Astrocyte of the spinal cord (primary cell): ENCODE results near the gene CCDC57.

ENCODE experiments used
- DNase-seq: peaks from one replicate; pipeline ENCODE4 v3.0.0; 2011; ENCODE audit warnings: low read depth, low spot score
- H3K4me3 ChIP-seq: 2 replicates; pipeline ENCODE4 v1.5.1; 2011; ENCODE audit warnings: low read depth, mild to moderate bottlenecking, low read length, moderate library complexity
- CTCF ChIP-seq: IDR thresholded peaks from 2 replicates; pipeline ENCODE4 v1.5.1; 2012; ENCODE audit warnings: low read depth, mild to moderate bottlenecking, low read length, inconsistent platforms
- in situ Hi-C: cut with HindIII; loops from 2 replicates; pipeline ENCODE4 v1.10.0; 2017; ENCODE audit warnings: low sequenced_read_pairs

CCDC57 gene

GRCh38 chr17:82072827-82073226 lies 139.8 kb downstream of the CCDC57 start:
- in situ Hi-C loops = no loop called here
- no peak overlapping the region for H3K4me3 ChIP-seq

DNA sequence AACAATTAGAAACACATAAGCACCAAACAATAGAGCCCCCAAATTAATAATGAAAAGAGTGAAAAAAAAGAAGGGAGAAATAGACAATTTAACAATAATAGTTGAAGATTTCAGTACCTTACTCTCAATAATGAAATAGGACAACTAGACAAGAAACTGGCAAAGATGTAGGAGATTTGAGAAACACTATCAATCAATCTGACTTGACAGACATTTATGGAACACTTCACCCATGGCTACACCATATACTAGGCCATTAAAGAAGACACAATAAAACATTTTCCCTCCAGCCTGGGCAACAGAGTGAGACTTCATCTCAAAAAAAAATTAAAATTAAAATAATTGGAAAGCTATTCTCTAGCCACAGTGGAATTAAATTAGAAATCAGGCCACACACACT lies 142.0 kb downstream of the CCDC57 start:
- in situ Hi-C loops = no loop called here
- DNase-seq = no peak
- TF ChIP-seq CTCF = no peak
- no peak overlapping the region for H3K4me3 ChIP-seq

More at GRCh38 chr17:82072827-82073226, 139.8 kb downstream of the CCDC57 start:
- no peak for TF ChIP-seq CTCF
- DNase-seq = no peak

DNA sequence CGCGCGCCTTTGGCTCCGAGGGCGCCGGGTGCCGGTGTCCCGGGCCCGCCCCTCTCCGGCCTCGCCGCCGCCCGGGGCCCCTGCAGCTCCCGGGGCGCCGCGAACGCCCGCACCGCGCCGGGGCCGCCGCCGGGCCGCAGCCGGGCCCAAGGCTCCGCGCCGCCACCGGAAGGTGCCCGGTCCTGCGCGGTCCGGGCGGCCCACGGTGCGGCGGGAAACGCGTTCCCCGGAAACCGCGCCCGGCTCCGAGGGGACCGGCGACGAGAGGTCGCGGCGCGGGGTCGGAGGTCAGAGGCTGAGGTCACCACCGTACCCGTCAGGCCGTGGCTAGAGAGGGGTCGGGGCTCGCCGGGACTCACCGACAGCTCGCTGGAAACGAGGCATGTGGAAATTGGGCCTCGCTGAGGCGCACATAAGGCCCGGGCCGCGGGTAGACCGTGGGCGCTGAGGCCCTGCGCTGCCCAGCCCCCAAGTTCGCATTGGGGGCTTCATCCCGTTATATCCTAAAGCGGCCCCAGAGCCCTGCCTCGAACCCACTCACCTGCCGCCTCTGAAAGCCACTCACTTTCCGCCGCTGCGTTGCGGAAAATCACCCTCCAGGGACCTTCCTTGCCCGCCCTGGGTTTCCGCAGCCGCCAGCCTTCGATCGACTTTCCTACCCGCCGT lies 146.9 kb downstream of the CCDC57 start, which contains the start of gene DUS1L:
Gene DUS1L, minus strand, starts transcription at position 167 of the 666 bp plus-strand sequence. CDS start 745 bp downstream, outside the sequence.
- no peak for TF ChIP-seq CTCF
- peak within 1 kb of the TSS; percentile 70 for H3K4me3 ChIP-seq

DNA sequence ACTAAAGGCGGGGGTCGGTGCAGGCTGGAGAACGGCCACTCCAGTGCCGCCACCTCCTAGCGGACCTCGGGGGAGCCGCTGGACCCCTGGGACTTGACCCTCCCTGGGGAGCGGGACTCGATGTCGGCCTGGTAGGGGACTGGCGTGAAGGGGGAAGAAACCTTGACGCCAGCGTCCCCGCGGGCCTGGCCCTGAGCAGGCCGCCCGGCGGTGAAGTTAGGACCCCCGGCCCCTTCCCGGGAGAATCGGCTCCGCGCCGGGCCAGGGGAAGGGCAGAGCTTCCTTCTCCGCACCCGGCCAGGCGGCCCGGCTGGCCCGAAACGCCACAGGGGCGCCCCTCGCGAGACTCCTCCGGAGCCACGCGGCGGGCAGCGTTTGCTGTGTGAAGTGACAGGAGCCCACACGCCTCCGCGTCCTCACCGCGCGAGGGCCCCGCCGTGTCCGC lies 147.4 kb downstream of the CCDC57 start:
- in situ Hi-C loops = no loop called here
- DNase-seq = peak; percentile 17
- no peak for TF ChIP-seq CTCF
- H3K4me3 ChIP-seq = peak overlapping the region; percentile 70

More for the DNA sequence above, 146.9 kb downstream of the CCDC57 start, which contains the start of gene DUS1L:
- in situ Hi-C loops = no loop called here
- DNase-seq = peak; percentile 45

DNA sequence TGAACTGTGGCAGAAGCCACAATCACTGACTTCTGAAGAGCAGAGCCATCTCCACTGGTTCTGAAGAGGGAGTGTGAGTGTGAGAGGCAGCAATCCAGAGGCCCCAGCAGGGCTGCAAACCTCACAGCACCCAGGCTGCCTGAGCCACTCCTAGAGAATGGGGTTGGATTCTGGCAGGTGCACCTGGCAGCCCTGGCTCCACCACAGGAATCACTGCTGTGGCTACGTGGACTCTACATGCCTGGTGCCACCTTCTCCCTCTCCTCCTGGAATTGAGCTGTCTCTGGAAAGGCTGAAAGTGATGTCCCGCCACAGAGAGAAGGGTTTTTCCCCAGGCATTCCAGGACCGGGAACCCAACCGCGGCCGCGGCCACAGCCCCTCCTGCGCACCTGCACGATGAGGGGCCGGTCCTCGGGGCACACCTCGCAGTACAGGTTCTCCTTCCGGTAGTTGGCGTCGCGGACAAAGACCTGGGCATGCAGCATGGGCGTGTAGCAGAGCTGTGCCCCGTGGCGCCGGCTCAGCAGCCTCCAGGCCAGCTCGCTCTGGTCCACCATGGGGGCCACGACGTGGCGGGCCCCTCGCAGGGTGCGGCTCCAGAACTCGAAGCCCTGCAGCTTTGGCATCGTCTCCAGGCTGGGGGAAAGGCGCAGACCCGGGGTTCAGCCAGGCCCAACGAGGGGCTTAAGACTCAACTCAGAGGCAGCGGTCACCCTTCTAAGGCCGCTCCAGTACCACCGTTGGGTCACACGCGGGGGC lies 148.0 kb downstream of the CCDC57 start:
- H3K4me3 ChIP-seq = peak overlapping the region; percentile 70
- DNase-seq = no peak
- in situ Hi-C loops = no loop called here
- TF ChIP-seq CTCF = no peak

- DNase-seq = no peak
- in situ Hi-C loops = no loop called here
- no peak for TF ChIP-seq CTCF
- no peak overlapping the region for H3K4me3 ChIP-seq
These were observed 148.9 kb downstream of the CCDC57 start for GRCh38 chr17:82063424-82064415.
